Stimulated activated CD4-positive, alpha-beta T cell treated with anti-CD3 and anti-CD28 coated beads, Interleukin-12 subunit alpha, Interleukin-12 subunit beta, amount 100 ng/mL, for 48 hours (primary cell): ENCODE data around the gene TSPAN4.

Experiments used
- DNase-seq, 3 donors: peaks; one replicate each; pipeline ENCODE4 v3.0.0-alpha.2; 2020; ENCODE audit warnings: low read depth in 2 of 3, low spot score in 1 of 3

The TSPAN4 gene, protein sequence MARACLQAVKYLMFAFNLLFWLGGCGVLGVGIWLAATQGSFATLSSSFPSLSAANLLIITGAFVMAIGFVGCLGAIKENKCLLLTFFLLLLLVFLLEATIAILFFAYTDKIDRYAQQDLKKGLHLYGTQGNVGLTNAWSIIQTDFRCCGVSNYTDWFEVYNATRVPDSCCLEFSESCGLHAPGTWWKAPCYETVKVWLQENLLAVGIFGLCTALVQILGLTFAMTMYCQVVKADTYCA

DNA sequence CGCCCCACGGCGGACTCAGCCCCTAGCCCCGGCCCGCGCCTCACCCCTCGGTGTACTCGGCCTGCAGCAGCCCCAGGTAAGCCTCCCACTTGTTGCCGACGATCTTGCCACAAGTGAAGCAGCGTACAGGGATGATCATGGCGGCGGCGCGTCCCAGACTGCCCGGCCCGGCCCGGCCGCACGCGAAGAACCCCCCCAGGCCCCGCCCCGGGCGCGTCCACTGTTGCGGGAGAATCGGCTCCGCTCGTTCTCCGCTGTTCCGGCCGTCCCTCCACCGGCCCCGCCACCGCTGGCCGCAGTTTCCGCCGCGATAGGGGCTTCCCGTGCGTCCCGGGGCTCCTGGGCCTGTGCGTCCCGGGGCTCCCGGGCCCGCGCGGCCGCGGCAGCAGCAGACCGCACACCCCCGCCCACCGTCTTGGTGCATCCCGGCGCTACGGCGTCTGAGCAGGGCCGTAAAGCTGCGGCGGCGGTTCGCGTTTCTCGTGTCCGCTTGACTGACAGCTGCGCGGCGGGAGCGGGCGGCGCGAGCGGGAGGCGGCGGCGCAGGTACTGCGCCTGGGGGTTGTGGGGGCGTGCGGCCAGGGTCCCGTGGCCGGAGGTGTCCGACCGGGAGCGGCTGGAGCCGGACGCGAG lies at the start of gene TSPAN4, which contains the start of gene POLR2L:
Gene TSPAN4, plus strand, starts transcription at position 483 of the 633 bp plus-strand sequence. CDS start 7,453 bp downstream, outside the sequence.
Gene POLR2L, minus strand, starts transcription at position 160 of the 633 bp plus-strand sequence. Its CDS starts 21 bp downstream, at position 139.
- peak; percentile 77 to 87 (median 81) for DNase-seq

DNA sequence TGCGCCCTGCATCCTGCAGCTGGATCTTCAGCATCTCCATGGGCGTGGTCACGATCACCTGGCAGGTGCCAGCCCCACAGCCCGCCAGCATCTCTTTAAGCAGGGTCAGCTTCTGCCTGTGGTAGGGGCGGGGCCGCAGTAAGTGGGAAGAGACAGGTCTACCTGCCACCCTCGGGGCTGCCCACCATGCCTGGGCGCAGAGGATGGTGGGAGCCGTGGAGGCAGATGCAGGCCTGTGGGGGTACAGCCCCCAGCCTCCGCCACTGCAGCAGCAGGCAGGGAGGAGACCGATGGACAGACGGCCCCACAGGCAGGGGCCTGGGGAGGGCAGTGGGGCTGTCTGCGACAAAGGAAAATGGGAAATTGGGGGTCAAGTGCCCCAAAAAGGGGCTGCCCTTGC lies 49.8 kb upstream of the TSPAN4 start:
- no peak for DNase-seq

DNA sequence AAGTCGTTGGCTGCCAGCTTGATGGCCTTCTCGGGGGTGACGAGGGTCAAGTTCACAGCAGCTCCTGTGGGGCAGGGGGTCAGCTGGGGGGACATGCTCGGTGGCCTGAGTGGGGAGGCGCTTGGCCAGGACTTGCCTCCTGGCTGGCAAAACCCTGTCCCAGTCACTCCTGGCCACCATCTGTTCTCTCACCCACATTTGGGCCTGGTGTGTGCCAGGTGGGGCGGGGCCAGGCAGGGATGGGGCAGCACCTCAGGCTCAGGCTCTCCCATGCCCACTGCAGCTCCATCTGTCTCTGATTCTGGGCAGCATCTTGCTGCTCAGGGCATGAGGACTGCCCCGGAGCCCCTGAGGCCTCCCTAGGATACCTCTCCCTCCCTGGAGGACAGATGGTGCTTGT lies 49.1 kb upstream of the TSPAN4 start:
- DNase-seq: no peak

DNA sequence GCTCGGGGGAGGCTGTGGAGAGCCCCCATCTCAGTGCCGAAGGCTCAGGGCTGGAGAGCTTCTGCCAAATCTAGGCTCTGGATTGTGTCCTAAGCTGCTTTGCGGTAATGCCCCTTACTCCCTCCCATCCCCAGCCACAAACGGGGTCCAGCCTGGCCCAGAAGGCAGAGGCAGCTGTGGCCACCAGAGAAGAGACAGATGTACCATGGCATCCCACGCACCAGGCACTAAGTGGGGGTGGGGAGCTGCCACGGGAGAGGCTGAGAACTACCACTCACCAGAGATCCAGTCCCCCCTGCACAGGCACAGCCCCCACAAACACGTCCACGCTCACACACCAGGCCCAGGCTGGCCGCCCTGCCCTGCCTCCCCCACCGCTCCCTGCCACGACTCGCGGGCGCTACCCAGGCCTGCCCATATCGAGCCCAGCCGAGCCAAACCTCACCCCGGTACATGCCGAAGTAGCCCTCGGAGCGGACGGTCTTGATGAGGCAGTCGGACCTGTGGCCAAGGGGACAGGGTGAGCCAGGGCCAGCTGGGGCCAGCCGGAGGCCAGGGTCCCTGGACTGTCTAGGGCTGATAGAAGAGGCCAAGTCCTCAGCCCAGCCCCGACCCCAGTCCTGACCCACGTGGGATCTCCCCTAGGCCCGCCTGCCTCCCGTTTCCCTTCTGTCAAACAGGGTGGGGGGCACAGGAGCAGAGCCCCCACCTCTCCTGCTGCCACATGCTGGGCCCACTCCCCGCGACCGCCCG lies 48.5 kb upstream of the TSPAN4 start:
- no peak for DNase-seq

DNA sequence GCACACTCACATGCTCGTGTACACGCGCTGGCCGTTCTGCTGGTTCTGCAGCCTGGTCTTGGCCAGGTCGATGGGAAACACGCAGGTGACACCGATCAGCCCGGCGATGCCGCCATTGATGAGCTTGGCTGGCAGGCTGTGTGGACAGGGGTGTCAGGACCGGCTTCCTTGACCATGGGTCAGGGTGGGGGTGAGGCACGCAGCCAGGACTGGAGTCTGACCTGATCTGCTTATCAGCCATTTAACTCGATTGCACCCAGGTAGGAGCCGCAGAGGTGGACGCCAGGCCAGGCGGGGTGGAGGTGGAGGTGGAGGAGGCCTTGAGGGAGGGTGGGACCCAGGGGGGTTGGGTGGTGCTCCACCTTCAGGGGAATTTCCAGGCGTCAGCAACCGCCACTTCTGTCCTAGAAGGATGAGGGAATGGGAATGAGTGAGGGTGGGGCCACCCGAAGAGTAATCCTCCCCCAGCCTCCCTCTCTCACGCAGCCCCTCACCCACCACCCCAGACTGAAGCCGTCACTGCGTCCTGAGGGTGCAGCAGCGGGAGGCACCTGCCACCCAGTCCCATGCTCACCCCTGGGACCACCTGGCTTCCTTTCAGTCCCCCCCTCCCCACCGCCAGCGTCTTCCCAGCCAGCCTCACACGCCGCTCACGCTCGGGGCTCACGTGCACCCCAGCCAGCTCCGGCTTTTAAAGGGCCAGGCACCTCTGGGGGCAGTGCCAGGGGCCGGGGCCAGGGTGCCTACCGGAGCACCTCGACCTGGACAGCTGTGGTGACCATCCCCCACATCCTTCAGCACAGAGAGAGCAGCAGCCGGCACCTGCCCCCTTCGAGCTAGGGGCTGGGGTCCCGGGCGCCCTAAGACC lies 47.7 kb upstream of the TSPAN4 start:
- no peak for DNase-seq

DNA sequence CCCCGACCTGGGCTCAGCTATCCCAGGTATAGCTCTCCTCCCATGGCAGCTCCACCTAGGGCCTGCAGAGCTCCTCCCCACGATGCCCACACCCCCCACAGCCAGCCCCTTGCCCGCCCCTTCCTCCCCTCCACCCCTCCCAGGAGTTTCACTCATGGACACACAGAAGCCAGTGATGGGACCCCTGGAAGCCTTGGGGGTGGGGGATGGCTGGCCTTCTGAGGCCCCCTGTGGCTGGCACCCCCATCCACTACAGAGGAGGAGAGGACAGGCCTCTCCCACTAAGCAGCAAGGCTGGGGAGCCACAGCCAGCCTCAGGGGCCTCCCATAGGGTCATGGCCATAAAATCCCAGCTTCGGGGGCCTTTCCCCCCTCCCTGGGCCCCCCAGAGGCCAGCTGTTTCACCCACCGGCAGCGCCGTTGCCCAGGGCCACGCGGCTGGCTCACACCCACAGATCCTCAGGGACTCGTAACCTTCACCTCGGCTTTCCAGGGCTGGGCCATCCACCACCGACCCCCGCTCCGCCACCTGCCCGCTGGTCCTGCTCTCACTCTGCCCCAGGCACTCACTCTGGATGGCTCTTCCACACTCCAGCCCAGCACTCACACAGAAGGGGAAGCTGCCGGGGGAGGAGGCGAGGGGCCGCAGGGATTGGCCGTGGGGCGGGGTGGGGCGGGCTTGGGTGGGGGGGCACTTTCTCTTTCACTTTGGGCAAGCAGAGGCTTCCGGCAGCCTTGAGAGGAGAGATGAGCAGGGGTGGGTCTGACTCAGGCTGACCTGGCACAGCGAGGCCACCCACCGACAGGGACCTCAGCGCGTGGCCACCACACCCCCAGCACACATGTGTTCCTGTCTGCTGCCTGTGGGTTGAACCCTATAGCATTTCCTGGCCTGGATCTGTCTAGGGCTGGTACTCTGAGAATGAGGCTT lies 46.8 kb upstream of the TSPAN4 start:
- peak; percentile 74 to 86 (median 80) for DNase-seq

DNA sequence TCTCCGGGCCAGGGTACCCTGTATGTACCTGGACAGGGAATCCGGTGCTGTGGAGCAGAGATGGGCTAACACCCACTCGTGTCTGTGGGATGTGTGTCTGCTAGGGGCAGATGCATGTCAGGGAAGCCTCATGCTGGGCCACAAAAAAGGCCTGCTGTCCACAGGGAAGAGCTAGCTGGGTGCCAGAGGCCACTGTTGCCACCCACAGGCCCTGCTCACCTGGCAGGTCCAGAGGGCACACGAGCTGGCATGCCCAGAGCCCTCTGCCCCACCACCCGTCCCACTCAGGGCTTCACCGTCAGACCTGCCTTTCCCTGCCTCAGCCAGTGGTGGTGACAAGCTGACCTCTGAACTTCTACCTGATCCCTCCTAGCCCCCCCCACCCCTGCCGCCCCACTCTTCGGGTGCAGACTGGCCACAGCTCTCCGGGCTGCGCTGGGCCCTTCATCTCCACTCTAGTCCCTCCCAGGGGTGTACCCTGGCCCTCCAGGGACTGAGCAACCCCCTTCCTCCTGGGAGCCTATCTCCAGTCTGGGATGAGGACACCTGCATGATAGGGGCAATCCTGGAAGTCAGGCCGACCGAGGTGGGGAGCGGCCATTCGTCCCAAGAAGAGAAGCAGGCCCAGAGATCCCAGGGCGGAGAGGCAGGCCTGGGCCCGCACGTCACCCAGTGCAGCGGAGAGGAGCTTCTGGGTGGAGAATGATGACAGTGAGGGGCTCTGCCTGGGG lies 45.9 kb upstream of the TSPAN4 start:
- DNase-seq: no peak

DNA sequence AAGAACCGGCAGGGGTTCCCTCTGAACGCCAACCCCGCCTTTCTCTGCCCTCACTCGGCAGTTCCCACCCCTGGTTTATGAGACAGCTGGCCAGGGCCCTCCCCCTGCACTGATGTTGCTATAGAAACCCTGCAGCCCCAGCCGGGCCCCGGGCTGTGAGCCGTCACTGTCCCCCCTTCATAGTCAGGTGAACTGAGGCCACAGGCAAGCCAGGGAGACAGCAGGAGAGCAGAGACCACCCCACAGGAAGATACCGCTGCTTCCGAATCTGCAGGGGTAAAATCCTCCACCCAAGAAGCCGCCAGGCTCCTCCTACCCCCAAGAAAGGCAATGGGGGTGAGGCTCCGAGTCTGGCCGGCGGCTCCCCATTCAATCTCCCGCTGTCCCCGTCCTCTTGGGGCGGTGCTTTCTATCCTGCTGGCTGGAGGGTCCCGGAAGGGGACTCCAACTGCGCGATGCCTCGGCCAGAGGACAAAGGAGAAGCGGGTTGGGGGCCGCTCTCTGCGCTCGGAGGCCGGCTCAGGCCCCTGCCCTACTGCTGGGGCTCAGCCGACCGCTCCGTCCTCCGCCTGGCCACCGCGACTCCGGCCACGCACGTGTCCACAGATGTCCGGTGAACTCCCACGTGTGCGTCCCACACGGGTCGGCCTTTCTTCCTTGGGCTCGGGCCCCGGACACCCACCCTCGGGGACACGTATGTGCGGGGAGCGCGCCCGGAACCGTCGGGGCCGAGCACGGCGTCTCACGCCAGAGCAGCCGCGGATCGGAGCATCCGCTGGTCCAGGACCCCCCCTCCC lies 45.2 kb upstream of the TSPAN4 start:
- DNase-seq: peak; percentile 56 to 73 (median 59)

DNA sequence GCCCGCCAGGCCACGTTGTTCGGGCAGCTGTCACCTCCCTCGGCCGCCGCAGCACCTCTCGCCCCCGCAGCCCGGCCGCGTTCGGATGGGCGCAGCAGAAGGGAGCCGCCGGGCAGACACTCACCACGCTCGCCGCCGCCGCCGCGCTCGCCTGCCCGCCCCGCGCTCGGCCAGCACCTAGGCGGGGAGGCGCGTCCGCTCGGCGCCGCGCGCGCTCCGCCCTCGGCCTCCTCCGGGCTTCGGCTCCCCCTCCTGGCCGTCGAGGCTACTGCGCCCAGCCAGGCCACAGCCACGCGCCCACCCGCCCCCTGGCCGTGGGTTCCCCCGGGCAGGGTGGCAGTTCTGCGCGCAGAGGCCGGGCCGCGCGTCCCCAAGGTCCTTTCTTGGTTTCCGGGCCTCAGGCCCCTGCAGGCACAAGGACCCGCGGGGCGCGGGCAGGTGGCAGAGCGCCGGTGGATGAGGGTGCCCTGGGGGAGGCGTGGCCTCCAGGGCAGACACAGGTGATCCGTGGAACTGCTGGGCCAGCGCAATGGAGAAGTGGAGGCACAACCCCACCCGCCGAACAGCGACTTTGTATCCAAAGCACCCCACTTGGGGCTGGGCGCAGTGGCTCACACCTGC lies 44.4 kb upstream of the TSPAN4 start, which contains the start of gene SLC25A22:
Gene SLC25A22, minus strand, starts transcription at position 189 of the 621 bp plus-strand sequence. CDS start 3,275 bp downstream, outside the sequence.
- DNase-seq: peak; percentile 65 to 84 (median 82)

DNA sequence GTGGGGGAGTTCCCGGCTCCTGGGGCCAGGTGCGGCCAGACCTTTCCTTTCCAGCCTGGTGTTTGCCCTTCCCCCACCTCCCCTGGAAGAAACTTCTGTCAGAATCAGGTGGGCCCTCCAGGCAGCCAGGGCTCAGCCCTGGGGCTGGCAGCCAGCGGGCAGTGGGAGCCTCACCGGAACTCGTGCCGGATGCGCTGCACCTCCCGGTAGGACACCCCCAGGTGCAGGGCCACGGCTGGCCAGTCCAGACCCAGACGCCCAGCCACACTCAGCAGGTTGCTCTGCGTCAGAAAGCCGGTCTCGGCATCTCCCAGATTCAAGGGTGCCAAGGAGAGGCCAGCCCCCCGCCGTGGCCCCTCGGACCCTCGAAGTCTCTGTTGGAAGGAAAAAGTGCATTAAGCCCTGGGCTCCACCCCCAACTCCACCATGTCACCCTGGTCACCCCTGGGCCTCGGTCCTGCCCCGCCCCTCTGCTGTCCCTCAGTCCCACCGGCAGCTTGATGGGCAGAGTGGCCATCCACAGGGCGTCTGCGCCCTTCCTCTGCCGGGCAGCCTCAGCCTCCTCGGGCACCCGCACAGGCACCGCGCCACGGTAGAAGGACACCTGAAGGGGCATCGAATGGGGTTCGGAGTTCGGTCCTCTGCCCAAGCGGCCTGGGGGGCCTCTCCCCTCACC lies 42.9 kb upstream of the TSPAN4 start:
- no peak for DNase-seq

DNA sequence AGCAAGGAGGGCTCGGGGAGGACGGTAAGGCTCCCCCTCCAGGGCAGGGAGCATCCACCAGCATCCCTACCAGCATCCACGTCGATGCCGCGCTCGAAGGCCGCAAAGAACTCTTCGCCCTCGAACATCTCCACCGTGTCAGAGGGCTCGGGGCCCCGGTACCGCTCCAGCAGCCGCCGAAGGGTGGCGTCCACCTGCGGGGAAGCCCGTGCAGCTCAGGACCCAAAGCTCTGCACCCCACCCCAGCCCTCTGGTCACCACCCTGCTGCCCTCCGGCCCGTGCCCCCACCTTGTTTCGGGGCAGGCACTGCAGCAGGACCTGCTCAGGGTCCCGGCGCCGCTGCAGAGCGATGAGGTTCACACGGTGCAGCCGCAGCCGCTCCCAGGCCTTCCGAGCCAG lies 42.2 kb upstream of the TSPAN4 start:
- DNase-seq: no peak

DNA sequence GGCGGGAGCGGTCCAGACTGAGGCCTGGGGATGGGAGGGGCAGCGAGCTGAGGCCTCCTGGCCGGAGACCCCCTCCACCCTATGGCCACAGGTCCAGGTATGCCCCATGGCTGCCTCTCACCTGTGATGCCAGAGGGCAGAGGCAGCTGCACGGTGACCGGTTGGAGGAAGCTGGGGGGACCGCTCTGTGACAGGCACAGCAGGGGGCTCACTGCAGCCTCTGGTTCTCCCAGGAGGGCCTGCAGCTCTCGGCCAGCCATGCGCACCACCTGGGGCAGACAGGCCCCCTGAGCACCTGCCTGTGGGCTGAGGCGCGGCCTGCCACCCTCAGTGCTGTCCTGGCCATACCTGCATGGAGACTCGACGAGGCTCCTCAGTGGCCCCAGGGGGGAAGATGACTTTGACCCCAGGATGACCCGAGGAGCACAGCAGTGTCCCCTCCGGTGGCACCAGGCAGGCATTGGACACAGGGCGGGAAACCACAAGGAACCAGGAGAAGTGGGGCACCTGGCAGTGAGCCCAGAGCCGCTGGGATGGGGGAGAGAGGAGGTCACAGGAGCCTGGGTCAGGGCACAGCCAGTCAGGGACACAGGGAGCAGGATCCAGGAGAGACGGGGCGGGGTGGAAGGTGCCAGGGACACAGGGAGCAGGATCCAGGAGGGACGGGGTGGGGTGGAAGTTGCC lies 41.4 kb upstream of the TSPAN4 start:
- DNase-seq: no peak

DNA sequence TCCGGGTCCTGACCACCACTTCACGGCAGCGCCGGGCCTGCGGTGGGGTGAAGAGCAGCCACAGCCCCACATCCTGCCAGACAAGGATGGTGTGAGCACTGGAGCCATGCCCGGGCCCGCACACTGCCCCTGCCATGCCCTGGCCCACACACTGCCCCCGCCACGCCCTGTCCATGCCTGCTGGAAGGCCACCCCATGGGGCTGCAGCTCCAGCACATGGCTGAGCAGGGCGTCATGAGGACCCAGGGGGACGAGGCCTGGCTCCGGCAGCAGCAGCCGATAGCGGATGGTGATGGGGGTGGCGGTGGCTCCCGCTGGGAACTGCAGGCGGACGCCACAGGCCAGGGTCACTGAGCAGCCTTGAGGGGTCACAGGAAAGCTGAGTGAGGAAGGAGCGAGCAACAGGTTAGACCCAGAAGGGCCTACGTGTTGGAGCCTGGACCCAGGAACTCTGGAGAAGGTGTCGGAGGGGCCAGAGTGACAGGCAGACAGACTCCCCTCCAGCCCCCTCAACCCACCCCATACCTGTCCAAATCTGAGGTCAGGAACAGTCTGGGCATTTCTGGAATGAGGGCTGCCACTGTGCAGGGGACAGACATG lies 40.5 kb upstream of the TSPAN4 start:
- no peak for DNase-seq

DNA sequence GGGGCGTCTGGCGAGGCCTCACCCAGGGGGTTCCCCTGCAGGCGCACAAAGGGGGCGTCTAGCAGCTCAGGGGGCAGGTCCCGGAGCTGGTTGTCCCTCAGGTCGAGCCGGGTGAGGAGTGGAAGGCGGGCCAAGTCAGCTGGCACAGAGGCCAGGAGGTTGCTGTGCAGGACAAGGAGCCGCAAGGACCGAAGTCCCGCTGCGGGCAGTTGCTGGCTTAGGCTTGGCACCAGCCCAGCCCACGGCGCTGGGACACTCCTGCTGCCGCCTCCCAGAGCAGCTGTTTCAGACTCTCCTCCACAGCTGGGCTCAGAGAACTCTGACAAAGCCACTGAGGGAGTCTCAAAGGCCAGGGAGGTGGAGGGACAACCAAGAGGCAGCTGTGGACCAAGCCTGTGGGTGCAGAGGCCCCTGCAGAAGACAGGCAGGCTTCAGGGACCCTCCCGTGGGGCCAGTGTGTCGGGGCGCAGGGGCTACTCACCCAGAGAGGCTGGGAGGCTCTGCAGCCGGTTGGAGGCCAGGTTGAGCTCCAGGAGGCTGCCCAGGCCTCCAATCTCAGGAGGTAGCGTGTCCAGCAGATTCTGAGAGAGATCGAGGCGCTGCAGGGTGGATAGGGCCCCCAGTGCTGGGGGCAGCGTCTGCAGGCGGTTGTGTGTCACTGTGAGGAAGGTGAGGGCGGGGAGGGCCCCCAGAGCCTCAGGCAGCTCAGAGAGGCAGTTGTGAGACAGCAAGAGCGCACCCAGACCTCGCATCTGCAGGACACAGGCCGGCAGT lies 39.8 kb upstream of the TSPAN4 start:
- DNase-seq: no peak

DNA sequence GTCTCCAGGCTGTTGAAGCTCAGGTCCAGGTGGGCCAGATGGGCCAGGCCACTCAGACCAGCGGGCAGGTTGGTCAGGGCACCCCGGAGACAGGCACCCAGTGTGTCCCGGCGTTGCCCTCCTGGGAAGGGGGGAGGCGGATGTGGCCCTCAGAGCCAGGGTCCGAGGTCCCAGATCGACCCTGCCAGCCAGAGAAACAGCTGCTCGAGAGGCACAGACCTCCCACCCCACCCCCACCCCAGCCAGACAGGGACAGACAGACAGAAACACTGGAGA lies 39.2 kb upstream of the TSPAN4 start:
- DNase-seq: no peak
